HG02588 (cell line): ENCODE measurements around the gene ALG1.
"Not testable (repeated sequence)": the region's sequence is repeated elsewhere in the genome, so short reads cannot be mapped to it uniquely, and the experiment has no call there.

Source experiments
- ATAC-seq: cut with Tn5 transposase; IDR thresholded peaks from one replicate; pipeline ENCODE4 v1.9.1; 2021; ENCODE audit warnings: mild to moderate bottlenecking, moderate library complexity; ENCODE audit not compliant: unreplicated experiment

Gene ALG1

GRCh38 chr16:5072334-5073278 lies 963 bp downstream of the ALG1 start:
- no peak for ATAC-seq

GRCh38 chr16:5073279-5073629 lies 1.6 kb downstream of the ALG1 start:
- no peak for ATAC-seq

GRCh38 chr16:5073771-5074170 lies 2.1 kb downstream of the ALG1 start:
- ATAC-seq = not testable (repeated sequence)

- ATAC-seq = no peak
Observed at GRCh38 chr16:5075637-5076036, 4.0 kb downstream of the ALG1 start.

- no peak for ATAC-seq
Observed at GRCh38 chr16:5077304-5077703, 5.7 kb downstream of the ALG1 start.

GRCh38 chr16:5078626-5079025 lies 7.0 kb downstream of the ALG1 start:
- no peak for ATAC-seq

- not testable (repeated sequence) for ATAC-seq
Observed at GRCh38 chr16:5080461-5080860, 8.8 kb downstream of the ALG1 start.

- ATAC-seq = not testable (repeated sequence)
Observed at GRCh38 chr16:5080996-5081395, 9.4 kb downstream of the ALG1 start.

GRCh38 chr16:5083646-5084045 lies 12.0 kb downstream of the ALG1 start:
- not testable (repeated sequence) for ATAC-seq

- not testable (repeated sequence) for ATAC-seq
Observed at GRCh38 chr16:5084099-5084731, 12.6 kb downstream of the ALG1 start.

- ATAC-seq = not testable (repeated sequence)
Observed at GRCh38 chr16:5084802-5085201, 13.2 kb downstream of the ALG1 start.

GRCh38 chr16:5085716-5086115 lies 14.1 kb downstream of the ALG1 start:
- not testable (repeated sequence) for ATAC-seq

GRCh38 chr16:5088086-5088790 lies 16.6 kb downstream of the ALG1 start:
- ATAC-seq = not testable (repeated sequence)

- not testable (repeated sequence) for ATAC-seq
Observed at GRCh38 chr16:5088936-5089335, 17.3 kb downstream of the ALG1 start.

GRCh38 chr16:5089911-5090555 lies 18.4 kb downstream of the ALG1 start:
- not testable (repeated sequence) for ATAC-seq

- ATAC-seq = not testable (repeated sequence)
Observed at GRCh38 chr16:5090592-5090991, 18.9 kb downstream of the ALG1 start.

- not testable (repeated sequence) for ATAC-seq
Observed at GRCh38 chr16:5093081-5093480, 21.4 kb downstream of the ALG1 start.

GRCh38 chr16:5093746-5094145 lies 22.1 kb downstream of the ALG1 start:
- ATAC-seq = not testable (repeated sequence)

GRCh38 chr16:5095145-5095830 lies 23.6 kb downstream of the ALG1 start:
- not testable (repeated sequence) for ATAC-seq

GRCh38 chr16:5096437-5097060 lies 24.9 kb downstream of the ALG1 start:
- ATAC-seq = not testable (repeated sequence)
